Raji (cell line): ENCODE results near the gene CDKN2B.

Experiments used
- POLR2A ChIP-seq: IDR thresholded peaks from 2 replicates; pipeline ENCODE4 v1.6.1; 2011; ENCODE audit warnings: low read depth, low read length, control low read depth; ENCODE audit not compliant: insufficient read depth

The CDKN2B gene, protein sequence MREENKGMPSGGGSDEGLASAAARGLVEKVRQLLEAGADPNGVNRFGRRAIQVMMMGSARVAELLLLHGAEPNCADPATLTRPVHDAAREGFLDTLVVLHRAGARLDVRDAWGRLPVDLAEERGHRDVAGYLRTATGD

DNA sequence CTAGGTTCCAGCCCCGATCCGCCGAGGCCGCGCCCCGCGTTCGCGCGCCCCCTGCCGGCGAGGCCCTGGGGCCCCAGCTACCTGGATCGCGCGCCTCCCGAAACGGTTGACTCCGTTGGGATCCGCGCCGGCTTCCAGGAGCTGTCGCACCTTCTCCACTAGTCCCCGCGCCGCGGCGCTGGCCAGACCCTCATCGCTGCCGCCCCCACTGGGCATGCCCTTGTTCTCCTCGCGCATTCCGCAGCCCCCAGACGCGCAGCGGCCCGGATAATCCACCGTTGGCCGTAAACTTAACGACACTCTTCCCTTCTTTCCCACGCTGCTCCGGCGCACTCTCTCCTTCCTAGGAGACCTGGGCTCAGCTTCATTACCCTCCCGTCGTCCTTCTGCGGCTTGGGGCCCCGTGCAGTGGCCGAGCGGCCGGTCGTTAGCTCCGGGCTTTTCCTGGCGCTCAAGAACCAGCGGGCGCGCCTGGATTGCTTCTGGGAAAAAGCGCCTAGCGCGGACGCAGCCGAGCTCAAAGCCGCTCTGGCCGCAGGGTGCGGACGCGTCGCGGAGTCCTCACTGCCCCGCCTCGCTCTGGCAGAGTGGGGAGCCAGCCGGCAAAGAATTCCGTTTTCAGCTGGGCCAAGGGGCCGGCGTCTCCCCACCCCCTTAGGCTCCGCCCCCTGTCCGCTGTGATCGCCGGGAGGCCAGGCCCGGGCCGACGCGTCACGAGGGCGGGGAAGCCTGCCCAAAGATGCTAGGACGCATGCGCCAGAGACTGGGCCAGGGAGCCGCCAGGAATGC is at the start of gene CDKN2B:
Gene CDKN2B (minus strand): TSS at position 589 of the 789 bp plus-strand sequence. CDS start 352 bp downstream, at position 237.
- no peak for TF ChIP-seq POLR2A

DNA sequence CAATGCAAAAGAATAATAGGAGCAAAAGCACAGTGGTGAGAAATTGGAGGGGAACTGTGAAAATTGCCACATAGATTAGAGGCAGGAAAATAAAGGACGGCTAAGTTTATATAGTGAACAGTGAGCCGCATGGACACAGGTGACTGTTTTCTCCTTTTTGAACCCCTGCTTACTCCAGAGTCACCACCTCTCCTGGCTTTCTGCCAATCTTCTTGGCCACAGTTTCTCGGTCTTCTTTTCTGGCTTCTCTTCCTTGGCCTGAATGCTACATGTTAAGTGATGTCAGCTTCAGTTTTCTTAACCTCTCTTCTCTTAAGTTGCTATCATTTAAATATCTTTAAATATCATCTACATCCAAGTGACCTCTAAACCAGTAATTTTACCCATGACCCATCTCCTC is 47.3 kb upstream of the CDKN2B start:
- TF ChIP-seq POLR2A: no peak

DNA sequence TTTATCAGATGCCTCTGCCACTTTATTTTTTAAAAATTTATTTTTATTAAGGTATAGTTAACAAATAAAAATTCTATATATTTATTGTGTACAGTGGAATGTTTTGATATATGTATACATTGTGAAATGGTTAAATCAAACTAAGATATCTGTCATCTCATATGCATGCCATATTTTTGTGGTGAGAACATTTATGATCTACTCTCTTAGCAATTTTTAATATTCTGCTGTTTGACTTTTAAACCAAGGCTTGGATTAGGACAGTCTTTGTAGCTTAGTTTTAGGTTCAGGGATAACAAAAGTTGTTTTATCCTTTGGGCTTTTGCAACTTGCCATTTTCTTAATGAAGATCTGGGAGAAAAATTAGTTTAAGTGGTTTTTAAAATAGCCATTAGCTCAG is 46.0 kb upstream of the CDKN2B start:
- no peak for TF ChIP-seq POLR2A

DNA sequence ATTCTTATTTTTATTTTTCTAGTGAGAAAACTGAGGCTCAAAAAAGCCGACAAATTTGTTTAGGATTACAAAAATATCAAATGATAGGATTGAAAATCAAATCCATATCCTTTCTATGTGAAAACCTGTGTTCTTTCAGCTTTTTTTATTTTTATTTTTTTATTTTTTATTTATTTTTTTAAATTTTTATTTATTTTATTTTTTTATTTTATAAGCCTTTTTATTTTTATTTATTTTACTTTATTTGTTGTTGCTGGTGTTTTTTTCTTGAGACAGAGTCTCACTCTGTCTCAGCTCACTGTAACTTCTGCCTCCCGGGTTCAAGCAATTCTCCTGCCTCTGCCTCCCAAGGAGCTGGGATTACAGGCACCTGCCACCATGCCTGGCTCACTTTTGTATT is 45.4 kb upstream of the CDKN2B start:
- TF ChIP-seq POLR2A: no peak

DNA sequence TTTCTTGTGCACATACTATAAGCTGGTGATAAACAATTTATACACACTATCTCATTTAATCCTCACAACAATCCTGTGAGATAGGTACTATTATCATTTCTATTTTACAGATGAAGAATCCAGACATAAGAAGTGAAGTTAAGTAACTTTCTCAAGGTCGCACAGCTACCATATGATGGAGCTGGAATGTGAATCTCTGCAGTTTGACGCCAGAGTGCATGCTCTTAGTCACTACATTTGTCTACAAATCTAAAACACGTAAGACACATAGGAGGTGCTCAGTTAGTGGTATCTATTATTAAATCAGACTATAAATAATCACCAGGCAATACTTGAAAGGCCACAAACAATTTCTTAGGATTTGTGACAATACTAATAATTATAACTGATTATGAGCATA is 45.0 kb upstream of the CDKN2B start:
- no peak for TF ChIP-seq POLR2A

DNA sequence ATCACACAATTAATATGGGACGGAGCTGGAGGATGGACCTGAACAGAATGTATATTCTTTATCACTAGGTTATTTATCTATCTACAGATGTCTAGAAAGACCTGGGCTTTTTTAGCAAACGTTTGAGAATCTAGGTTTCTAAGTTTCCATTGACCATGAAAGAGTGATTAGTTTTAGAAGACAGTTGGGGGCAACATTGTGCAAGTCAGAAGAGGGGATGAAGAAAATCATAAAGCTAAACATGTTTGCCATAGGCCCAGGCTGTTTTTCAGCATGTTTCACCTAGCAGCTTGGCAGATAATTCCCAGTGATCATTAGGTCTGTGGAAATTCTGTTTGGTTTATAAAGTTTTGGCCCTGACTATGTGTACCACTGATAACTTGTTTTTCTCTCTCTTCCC is 44.1 kb upstream of the CDKN2B start:
- TF ChIP-seq POLR2A: no peak

DNA sequence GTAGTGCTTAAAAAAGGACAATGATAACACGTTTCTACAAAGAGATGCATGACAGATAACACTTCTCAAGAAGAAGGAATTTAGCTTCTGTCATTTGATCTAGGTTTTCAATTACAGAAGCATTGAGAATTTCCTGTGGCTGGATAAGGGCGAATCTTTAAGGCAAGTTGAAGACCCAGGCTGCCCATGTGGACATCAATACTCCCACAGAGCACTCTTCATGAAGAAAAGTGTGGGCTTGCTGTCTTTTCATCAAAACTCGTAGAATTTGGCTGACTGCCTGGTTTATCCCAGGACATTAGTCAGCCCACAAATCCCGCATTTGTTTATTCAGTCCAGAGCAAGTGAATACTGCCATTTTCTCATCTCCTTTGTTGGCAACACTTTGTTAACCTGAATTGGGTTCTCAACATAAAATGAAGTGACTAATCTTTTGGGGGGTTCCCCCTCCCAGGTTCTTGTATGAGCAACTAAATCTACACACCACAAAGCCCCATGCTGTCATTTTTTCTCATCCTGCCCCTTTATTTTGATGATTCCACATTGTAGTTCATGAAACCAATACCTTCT is 43.4 kb upstream of the CDKN2B start:
- no peak for TF ChIP-seq POLR2A

DNA sequence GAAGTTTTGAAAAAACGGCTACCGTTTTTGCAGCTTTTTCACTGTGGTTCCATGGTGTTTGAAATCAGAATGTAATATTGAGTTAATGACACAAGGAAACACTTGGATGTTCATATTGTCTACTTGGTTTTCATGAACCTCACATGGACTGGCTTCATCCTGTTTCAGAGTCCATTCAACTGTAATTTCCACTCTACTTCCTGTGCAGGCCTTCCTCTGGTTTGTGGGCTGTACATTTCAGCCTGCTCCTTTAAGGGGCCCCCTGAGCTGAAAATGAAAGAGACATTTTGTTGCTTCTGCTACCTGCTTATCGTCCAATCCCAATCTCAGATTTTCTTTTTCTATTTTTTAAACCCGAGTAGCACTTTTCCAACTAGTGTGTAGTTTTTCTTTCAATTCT is 41.8 kb upstream of the CDKN2B start:
- no peak for TF ChIP-seq POLR2A

DNA sequence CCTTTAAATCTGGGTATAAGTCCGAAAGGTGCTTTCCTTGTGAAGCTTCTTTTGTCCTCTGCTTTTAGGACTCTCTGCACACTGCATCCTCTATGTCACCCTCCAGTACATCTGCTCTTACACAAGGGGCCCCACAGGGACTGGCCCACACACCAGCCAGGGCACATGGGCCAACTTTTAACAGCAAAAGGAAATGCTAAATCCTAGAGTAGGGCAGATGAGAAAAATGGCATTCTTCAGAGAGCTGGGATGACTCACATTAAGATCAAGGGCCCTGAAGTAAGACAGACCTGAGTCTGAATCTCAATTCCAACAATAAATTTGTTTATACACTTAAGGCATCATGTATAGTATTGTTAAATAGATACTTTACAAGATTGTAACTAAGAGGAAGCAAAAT is 40.3 kb upstream of the CDKN2B start:
- no peak for TF ChIP-seq POLR2A

DNA sequence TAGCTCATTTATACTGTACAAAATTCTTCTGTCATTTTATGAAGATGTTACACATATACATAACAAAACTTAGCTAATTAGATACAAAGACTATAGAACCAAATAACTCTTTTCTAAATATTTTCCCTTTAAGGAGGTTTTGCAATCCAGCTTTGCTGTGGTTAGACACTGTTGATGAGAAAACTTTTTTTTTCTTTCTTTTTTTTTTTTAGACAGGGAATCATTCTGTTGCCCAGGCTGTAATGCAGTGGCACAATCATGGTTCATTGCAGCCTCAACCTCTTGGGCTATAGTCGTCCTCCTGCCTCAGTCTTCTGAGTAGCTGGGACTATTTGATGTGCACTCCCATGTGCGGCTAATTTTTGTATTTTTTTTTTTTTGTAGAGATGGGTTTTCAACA is 38.5 kb upstream of the CDKN2B start:
- no peak for TF ChIP-seq POLR2A

DNA sequence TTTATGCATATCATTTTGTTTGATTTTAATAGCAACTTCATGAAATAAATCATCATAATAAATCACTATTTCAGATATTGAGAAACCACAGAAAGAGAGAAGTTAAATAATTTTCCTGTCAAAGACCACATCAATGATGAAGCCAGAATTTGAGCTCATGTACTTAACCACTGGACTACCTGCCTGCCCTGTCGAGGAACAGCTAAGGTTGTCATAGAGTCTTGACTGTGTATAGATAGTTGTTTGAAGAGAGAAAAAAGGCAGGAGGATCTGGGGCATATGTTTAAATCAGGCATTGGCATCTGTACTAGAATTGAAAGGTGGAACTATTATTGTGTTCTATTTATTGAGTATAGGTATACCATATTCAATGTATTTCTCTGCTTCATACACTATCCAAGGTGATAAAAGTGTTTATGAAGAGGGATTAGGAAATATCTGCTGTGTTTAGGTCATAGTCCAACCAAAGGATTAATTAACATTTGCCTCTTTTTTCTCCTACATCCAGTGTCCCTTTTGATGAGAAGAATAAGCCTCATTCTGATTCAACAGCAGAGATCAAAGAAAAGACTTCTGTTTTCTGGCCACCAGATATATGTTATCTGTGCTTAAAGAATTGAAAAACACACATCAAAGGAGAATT is 37.3 kb upstream of the CDKN2B start:
- no peak for TF ChIP-seq POLR2A

DNA sequence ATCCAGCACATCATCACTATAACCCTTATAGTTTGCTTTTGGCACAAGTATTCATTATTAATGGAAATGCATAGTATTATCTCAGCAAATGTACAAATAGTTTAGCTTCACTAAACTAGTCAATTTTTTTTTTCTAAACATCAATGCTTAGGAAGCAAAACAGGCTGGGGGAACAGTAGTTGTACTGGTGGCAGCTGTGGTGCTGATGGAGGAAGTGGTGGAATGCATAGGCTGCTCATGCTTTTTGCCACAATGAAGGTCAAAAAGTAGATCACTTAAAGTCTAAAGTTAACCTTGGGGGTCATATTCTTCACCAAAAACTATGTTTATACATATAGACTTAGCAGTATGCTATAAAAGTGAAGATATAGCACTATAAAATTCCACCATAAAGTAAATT is 36.3 kb upstream of the CDKN2B start:
- TF ChIP-seq POLR2A: no peak

DNA sequence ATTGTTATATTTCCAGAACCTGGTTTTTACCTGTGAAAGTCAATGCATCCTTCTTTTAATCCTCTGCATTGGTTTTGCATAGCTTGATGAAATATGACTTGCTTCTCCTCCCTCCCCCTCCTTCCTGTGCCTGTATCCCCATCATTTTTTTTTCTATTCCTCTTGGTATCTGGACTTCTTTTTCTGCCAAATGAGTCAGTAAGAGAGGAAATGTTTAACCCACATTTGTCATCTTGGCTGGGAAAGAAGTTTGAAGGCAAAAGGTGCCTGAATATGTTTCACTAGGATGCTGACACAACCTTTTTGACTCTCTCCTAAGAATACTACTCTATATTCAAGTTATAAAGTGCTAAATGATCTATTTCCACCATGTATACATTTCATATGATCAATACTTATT is 35.5 kb upstream of the CDKN2B start:
- TF ChIP-seq POLR2A: no peak

DNA sequence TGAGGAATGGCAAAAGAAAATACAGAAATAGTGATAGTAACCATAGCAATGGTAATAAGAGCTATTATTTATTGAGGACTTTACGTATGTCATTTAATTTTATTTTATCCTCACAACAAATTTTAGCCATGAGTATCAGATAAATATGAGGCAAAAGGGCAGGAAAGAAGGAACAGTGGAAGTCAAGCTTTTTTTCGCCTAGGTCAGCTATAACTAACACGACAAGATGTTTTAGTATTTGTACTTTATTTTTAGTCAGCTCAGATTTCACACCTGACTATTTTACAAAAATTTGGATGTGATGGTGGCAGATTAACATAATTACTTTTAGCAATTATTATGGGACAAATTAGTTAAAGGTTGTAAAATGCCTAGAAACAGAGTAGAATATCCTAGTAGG is 34.8 kb upstream of the CDKN2B start:
- TF ChIP-seq POLR2A: no peak

DNA sequence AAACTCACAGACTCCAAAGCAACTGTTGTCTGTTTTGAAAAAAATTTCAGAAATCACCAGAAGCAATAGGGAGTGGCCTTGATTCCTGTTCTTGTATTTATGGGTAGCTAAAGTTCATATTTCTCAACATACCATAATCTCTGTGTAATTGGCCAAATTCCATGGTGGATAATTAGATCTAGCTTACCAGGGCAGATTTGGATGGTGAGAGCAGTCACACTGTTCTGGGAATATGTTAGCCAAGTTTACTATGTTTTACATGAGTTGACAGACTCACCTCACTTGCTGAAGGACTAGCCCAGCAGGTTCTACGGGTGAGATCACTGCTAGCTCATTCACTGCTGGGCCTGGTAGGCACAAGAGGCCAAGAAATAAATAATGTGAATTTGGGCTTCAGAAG is 32.7 kb upstream of the CDKN2B start:
- TF ChIP-seq POLR2A: no peak

DNA sequence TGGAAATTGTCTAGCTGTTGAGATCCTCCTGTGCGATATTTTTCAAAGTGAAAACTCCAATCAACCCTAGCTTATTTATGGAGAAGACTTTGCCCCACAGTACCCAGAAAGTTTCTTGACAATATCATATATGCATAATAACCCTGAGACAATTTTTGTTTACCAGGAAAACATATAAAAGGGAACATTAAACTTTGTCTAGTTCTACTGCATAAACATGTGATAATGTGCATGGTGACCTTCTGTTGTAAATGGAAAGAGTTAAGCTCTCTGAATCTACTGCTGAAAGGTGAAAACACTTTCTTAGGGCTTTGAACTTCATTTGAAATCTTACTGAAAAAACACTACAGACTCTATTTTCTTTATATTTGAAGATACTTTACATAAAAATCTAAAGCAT is 32.2 kb upstream of the CDKN2B start:
- TF ChIP-seq POLR2A: no peak

DNA sequence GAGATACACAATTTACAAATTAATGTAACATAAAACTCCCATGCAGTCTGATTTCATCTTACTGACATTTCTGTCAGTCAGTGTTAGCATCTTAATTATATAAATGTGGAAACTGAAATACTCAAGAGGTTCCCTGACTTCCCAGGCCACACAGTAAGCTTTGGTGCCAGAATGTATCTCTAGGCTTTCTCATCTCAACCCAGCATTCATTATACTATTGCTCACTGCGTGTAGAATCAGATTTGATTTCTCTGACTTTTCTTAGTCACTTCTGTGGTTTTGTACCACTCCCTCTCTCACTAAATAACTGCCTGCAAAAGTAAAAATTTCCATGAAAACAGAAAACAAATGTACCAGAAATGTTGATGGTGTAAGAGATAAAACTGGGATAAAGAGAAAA is 31.7 kb upstream of the CDKN2B start:
- TF ChIP-seq POLR2A: no peak

DNA sequence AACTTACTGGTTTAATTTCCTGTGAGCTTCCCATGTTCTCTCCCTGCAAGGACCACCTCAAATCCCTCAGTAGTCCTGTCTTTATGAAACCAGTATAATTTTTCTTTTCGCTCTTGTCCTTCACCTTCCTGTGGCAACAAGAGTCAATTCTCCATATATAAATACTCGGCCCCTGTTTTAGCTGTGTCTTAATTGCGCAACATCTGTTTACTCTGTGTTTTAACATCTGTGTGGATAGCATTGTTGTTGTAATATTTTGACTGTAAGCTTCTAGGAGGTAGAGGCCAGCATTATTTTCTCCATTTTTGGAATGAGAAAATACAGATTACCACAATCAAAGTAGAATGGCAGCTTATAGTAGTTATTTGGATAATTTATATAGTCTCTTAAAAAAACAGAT is 30.2 kb upstream of the CDKN2B start:
- TF ChIP-seq POLR2A: no peak
